Loucy (cell line): ENCODE measurements around the gene PARP8.

ENCODE experiments used
- H2AFZ ChIP-seq: fragments of 200-600 bp; sonication (generic); 2 replicates; pipeline ENCODE4 v1.6.0; 2016; ENCODE audit warnings: antibody characterized with exemption, mild to moderate bottlenecking, low read length, moderate library complexity
- H3F3A ChIP-seq: fragments of 200-600 bp; 2 replicates; pipeline ENCODE4 v1.6.0; 2016; ENCODE audit warnings: antibody characterized with exemption, low read depth, mild to moderate bottlenecking
- H3K27me3 ChIP-seq: fragments of 200-600 bp; sonication (generic); 2 replicates; pipeline ENCODE4 v1.6.1; 2014; ENCODE audit warnings: low read length, mild to moderate bottlenecking; ENCODE audit not compliant: insufficient read depth, poor library complexity, severe bottlenecking
- H3K36me3 ChIP-seq: fragments of 200-600 bp; sonication (generic); 2 replicates; pipeline ENCODE4 v1.6.1; 2016; ENCODE audit warnings: low read length; ENCODE audit not compliant: insufficient read depth
- H3K4me1 ChIP-seq: fragments of 200-600 bp; sonication (generic); 2 replicates; pipeline ENCODE4 v1.5.1; 2014; ENCODE audit warnings: low read length, mild to moderate bottlenecking; ENCODE audit not compliant: insufficient read depth, poor library complexity, severe bottlenecking
- H3K4me2 ChIP-seq: fragments of 200-600 bp; sonication (generic); 2 replicates; pipeline ENCODE4 v1.6.0; 2014; ENCODE audit warnings: antibody characterized with exemption, low read length, low read depth, mild to moderate bottlenecking; ENCODE audit not compliant: poor library complexity, severe bottlenecking
- H3K4me3 ChIP-seq: fragments of 200-600 bp; sonication (generic); 2 replicates; pipeline ENCODE4 v1.5.1; 2014; ENCODE audit warnings: low read length, mild to moderate bottlenecking, mixed read lengths; ENCODE audit not compliant: poor library complexity, severe bottlenecking
- H3K79me2 ChIP-seq: fragments of 200-600 bp; sonication (generic); 2 replicates; pipeline ENCODE4 v1.6.1; 2014; ENCODE audit warnings: low read length; ENCODE audit not compliant: insufficient read depth
- H3K9ac ChIP-seq: fragments of 200-600 bp; sonication (generic); 2 replicates; pipeline ENCODE4 v1.6.0; 2014; ENCODE audit warnings: mild to moderate bottlenecking, low read depth, low read length, moderate library complexity; ENCODE audit not compliant: poor library complexity, severe bottlenecking
- H3K9me2 ChIP-seq: fragments of 200-600 bp; sonication (generic); replicated peaks from 2 replicates; pipeline ENCODE4 v1.6.1; 2016; ENCODE audit warnings: low read depth, low read length, mixed read lengths
- H3K9me3 ChIP-seq: fragments of 200-600 bp; sonication (generic); 2 replicates; pipeline ENCODE4 v1.6.1; 2014; ENCODE audit warnings: mild to moderate bottlenecking, antibody characterized with exemption, low read length, low read depth; ENCODE audit not compliant: insufficient read depth
- H4K20me1 ChIP-seq: fragments of 200-600 bp; sonication (generic); 2 replicates; pipeline ENCODE4 v1.6.0; 2014; ENCODE audit warnings: antibody characterized with exemption, low read length, mild to moderate bottlenecking; ENCODE audit not compliant: insufficient read depth, poor library complexity, severe bottlenecking
- EZH2phosphoT487 ChIP-seq: fragments of 200-600 bp; IDR thresholded peaks from 2 replicates; pipeline ENCODE4 v1.6.1; 2018; ENCODE audit warnings: antibody characterized with exemption, mild to moderate bottlenecking, moderate library complexity, borderline replicate concordance
- TF ChIP-seq, protein P1 (sequence below): fragments of 200-600 bp; sonication (generic); conservative IDR thresholded peaks from 2 replicates; pipeline ENCODE4 v1.5.1; 2014; ENCODE audit warnings: mild to moderate bottlenecking, antibody characterized with exemption, low read length

Gene PARP8

DNA sequence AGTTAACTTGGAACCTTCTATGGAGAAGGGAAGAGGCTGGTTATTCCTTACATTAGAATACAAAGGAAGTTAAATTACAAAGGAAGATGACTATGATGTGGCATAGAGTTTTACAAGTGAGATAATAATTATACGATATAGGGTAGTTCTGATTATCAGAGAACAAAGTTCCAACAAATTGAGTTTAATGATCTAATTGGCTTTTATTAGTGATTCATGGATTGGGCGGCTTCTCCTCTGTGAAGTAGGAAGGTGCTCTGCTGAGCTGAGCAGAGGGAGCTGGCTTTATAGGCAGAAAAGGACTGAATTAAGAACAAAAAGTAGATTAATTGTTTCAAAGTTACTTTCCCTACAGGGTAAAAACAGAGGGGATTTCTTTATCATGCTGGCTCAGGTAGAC lies 49.7 kb downstream of the PARP8 start:
- no peak overlapping the region for H3K9ac ChIP-seq
- H3K36me3 ChIP-seq, result no peaks in the 10 kb centered on the region
- H3K4me1 ChIP-seq, result peaks cover 31% of the 10 kb centered on the region
- no peaks in the 10 kb centered on the region for H3F3A ChIP-seq
- H4K20me1 ChIP-seq, result no peaks in the 10 kb centered on the region
- H3K9me3 ChIP-seq, result no peaks in the 10 kb centered on the region
- TF ChIP-seq, protein P1, sequence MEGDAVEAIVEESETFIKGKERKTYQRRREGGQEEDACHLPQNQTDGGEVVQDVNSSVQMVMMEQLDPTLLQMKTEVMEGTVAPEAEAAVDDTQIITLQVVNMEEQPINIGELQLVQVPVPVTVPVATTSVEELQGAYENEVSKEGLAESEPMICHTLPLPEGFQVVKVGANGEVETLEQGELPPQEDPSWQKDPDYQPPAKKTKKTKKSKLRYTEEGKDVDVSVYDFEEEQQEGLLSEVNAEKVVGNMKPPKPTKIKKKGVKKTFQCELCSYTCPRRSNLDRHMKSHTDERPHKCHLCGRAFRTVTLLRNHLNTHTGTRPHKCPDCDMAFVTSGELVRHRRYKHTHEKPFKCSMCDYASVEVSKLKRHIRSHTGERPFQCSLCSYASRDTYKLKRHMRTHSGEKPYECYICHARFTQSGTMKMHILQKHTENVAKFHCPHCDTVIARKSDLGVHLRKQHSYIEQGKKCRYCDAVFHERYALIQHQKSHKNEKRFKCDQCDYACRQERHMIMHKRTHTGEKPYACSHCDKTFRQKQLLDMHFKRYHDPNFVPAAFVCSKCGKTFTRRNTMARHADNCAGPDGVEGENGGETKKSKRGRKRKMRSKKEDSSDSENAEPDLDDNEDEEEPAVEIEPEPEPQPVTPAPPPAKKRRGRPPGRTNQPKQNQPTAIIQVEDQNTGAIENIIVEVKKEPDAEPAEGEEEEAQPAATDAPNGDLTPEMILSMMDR, result no peak
- no peak for TF ChIP-seq EZH2phosphoT487
- no peaks in the 10 kb centered on the region for H3K9me2 ChIP-seq
- peaks cover 88% of the 10 kb centered on the region for H3K79me2 ChIP-seq
- no peaks in the 10 kb centered on the region for H3K27me3 ChIP-seq
- no peak overlapping the region for H3K4me2 ChIP-seq
- no peak overlapping the region for H2AFZ ChIP-seq
- no peak overlapping the region for H3K4me3 ChIP-seq

- Histone ChIP-seq H3K4me1 (peaks cover 18% of the 10 kb centered on the region), H3K79me2 (peaks cover 90% of the 10 kb centered on the region), H3K4me3 (no peak overlapping the region), H3K4me2 (no peak overlapping the region), H2AFZ (no peak overlapping the region), H3K9ac (no peak overlapping the region), H3K9me3 (no peaks in the 10 kb centered on the region), H3K27me3 (no peaks in the 10 kb centered on the region), H4K20me1 (no peaks in the 10 kb centered on the region), H3K9me2 (no peaks in the 10 kb centered on the region), H3F3A (no peaks in the 10 kb centered on the region), H3K36me3 (no peaks in the 10 kb centered on the region)
- TF ChIP-seq, protein P1, result no peak
Observed at GRCh38 chr5:50717651-50718050, 51.2 kb downstream of the PARP8 start.

- Histone ChIP-seq H3K79me2 (peaks cover 84% of the 10 kb centered on the region), H3K9me2 (no peaks in the 10 kb centered on the region), H3K4me1 (peaks cover 14% of the 10 kb centered on the region), H2AFZ (no peak overlapping the region), H3K9me3 (no peaks in the 10 kb centered on the region), H4K20me1 (no peaks in the 10 kb centered on the region), H3K36me3 (no peaks in the 10 kb centered on the region), H3K4me3 (no peak overlapping the region), H3K9ac (no peak overlapping the region), H3F3A (no peaks in the 10 kb centered on the region), H3K4me2 (peak overlapping the region; percentile 22), H3K27me3 (no peaks in the 10 kb centered on the region)
- TF ChIP-seq, protein P1, result no peak
- no peak for TF ChIP-seq EZH2phosphoT487
Observed at GRCh38 chr5:50720061-50720710, 53.7 kb downstream of the PARP8 start.
